SHP77 treated with DMSO at 0.1 percent for 48 hours (cell line): ENCODE data around the gene PTH.

ENCODE experiments used
- DNase-seq: peaks from one replicate; lab custom pipeline; 2025; lab: John Stamatoyannopoulos, UW

The PTH gene

DNA sequence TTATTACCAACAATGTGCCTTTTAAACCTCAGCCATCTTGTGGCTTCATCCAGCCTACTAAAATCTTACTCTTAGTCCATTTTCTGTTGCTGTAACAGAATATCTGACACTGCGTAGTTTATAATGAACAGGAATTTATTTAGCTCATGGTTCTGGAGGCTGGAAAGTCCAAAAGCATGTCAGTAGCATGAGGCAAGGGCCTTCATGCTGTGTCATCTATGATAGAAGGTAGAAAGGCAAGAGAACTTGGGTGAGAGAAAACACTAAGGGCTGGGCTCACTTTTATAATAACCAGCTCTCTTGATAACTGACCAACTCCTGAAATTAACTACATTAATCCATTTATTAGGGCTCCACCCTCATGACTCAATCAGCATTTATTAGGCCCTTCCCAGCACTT lies 46.3 kb downstream of the PTH start:
- no peak for DNase-seq

DNA sequence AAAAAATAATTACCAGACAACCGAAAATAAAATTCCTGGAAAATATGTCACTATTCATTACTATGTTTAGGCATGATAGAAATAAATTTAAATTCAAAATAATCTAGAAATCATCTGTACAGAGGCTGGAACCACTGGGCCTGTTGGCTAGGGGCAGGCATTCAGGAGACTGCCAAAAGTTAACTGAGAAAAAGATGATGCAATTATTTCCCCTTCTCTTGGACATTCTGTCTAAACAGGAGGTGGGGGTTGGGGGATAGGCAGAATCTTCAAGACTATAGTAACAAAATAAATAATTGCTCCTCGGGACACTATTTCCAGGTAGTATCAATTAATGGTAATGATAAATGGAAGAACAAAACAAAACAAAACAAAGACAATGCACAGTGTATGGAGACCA lies 46.9 kb downstream of the PTH start:
- no peak for DNase-seq

DNA sequence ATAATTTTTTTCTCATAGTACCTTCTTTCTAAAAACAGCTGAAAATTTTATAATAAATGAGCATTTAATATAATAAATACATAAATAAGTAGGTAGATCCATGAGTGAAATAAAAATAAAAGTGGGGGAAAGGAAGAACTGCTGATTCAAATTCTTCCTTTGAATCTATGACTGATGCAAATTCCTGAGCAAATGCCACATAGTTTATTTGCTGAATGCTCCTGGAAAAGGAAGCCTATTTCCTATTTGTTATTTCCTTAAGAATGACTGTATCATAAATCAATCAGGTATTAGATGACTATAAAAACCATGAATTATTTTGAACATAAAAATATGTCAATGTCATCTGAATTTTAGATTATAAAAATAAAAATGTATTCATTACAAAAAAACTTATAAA lies 49.4 kb downstream of the PTH start:
- no peak for DNase-seq

GRCh38 chr11:13445588-13445987 lies 50.2 kb downstream of the PTH start:
- no peak for DNase-seq
